Keratinocyte (primary cell): ENCODE measurements around the gene RGS17. TPM values are rescaled to one million over a fixed set of nuclear protein-coding genes. Genes with fewer than 3 reads are reported as not detected.

Source experiments
- DNase-seq: peaks from one replicate; pipeline ENCODE4 v3.0.0-alpha.2; 2011; ENCODE audit warnings: low read depth, missing footprints, low spot score
- FAIRE-seq: peaks from 2 replicates; lab custom pipeline; 2011; peaks lifted over from hg19 to GRCh38; lab: Jason Lieb, UNC
- H2AFZ ChIP-seq: 2 replicates; pipeline ENCODE4 v1.6.0; 2012; ENCODE audit warnings: low read length, control low read depth, inconsistent platforms; ENCODE audit not compliant: control insufficient read depth
- H3K27ac ChIP-seq: 2 replicates; pipeline ENCODE4 v1.5.1; 2011; ENCODE audit warnings: low read length; ENCODE audit not compliant: control insufficient read depth, insufficient read depth
- H3K27me3 ChIP-seq: 3 replicates; pipeline ENCODE4 v1.6.0; 2011; ENCODE audit warnings: low read length; ENCODE audit not compliant: control insufficient read depth, insufficient read depth; ENCODE audit errors: extremely low read depth
- H3K36me3 ChIP-seq, 2 experiments: 2 replicates in 1 of 2; 3 replicates in 1 of 2; pipeline ENCODE4 v1.5.1; 2011; ENCODE audit warnings: low read length in 2 of 2, mild to moderate bottlenecking in 1 of 2; ENCODE audit not compliant: control insufficient read depth in 2 of 2, insufficient read depth in 2 of 2; ENCODE audit errors: extremely low read depth in 1 of 2
- H3K4me1 ChIP-seq: 3 replicates; pipeline ENCODE4 v1.5.1; 2011; ENCODE audit warnings: low read length; ENCODE audit not compliant: control insufficient read depth, insufficient read depth; ENCODE audit errors: extremely low read depth
- H3K4me2 ChIP-seq: 3 replicates; pipeline ENCODE4 v1.6.0; 2011; ENCODE audit warnings: low read depth, low read length; ENCODE audit not compliant: control insufficient read depth, insufficient read depth; ENCODE audit errors: extremely low read depth
- H3K4me3 ChIP-seq, 3 experiments: fragments of 200-600 bp in 1 of 3; sonication (generic) in 1 of 3; 2 replicates in 2 of 3; 3 replicates in 1 of 3; pipeline ENCODE4 v1.5.1; 2011 to 2016; ENCODE audit warnings: low read length in 3 of 3, mild to moderate bottlenecking in 3 of 3, control low read depth in 2 of 3, inconsistent platforms in 1 of 3, low read depth in 1 of 3, mixed read lengths in 1 of 3, mixed run types in 1 of 3, moderate library complexity in 1 of 3; ENCODE audit not compliant: control insufficient read depth in 2 of 3, insufficient read depth in 2 of 3; ENCODE audit errors: extremely low read depth in 1 of 3
- H3K79me2 ChIP-seq: 2 replicates; pipeline ENCODE4 v1.6.0; 2012; ENCODE audit warnings: low read length; ENCODE audit not compliant: control insufficient read depth, insufficient read depth
- H3K9ac ChIP-seq: 3 replicates; pipeline ENCODE4 v1.6.0; 2011; ENCODE audit warnings: low read length; ENCODE audit not compliant: control insufficient read depth, insufficient read depth; ENCODE audit errors: extremely low read depth
- H3K9me1 ChIP-seq: 3 replicates; pipeline ENCODE4 v1.6.0; 2011; ENCODE audit warnings: low read length; ENCODE audit not compliant: control insufficient read depth, insufficient read depth; ENCODE audit errors: extremely low read depth
- H3K9me3 ChIP-seq: 2 replicates; pipeline ENCODE4 v1.5.1; 2012; ENCODE audit warnings: low read depth, low read length; ENCODE audit not compliant: control insufficient read depth
- H4K20me1 ChIP-seq: 3 replicates; pipeline ENCODE4 v1.6.0; 2011; ENCODE audit warnings: low read length; ENCODE audit not compliant: control insufficient read depth, insufficient read depth; ENCODE audit errors: extremely low read depth
- CTCF ChIP-seq, 3 experiments: IDR thresholded peaks in 1 of 3; conservative IDR thresholded peaks in 1 of 3; optimal IDR thresholded peaks in 1 of 3; 2 replicates in 2 of 3; 3 replicates in 1 of 3; pipeline versions ENCODE3 to v1.5.1; 2011; ENCODE audit warnings: low read length in 3 of 3, mild to moderate bottlenecking in 3 of 3, moderate library complexity in 2 of 3, control low read depth in 1 of 3, inconsistent platforms in 1 of 3; ENCODE audit not compliant: insufficient read depth in 2 of 3; ENCODE audit errors: extremely low read depth in 1 of 3
- EZH2 ChIP-seq: IDR thresholded peaks from one replicate; pipeline ENCODE4 v1.6.1; 2012; ENCODE audit warnings: inconsistent platforms, mild to moderate bottlenecking, low read length, moderate library complexity
- dilution Hi-C: fragments of 300-500 bp; cut with MboI; formaldehyde crosslinking; loops from one replicate; pipeline ENCODE4 v1.7.0; 2020; ENCODE audit warnings: low sequenced_read_pairs; ENCODE audit not compliant: extremely low pct_ligation_motif_present
- polyA plus RNA-seq, 5 experiments: library from polyadenylated mRNA; depleted of rRNA in 3 of 5; stranded (reverse) in 3 of 5; stranded (forward) in 1 of 5; unstranded in 1 of 5; fragments of >200 nt; gene quantifications; 1 replicate in 1 of 5; 2 replicates in 3 of 5; 3 replicates in 1 of 5; pipeline versions ENCODE4 v1.2.1 to v1.2.3, GENCODE V29; 2011 to 2012; ENCODE audit warnings: missing spikeins in 2 of 5, low read depth in 1 of 5, low replicate concordance in 1 of 5

Gene RGS17
- polyA plus RNA-seq, 1 donor (not counting 4 experiments of a cell fraction or from before 2014, with no cell fraction given), result 0.22 TPM

GRCh38 chr6:152979116-152979515 is 152.0 kb downstream of the RGS17 start:
- Histone ChIP-seq H3K36me3 (peaks cover 0 to 13% of the 10 kb centered on the region in 2 experiments), H3K4me3 (no peak overlapping the region), H3K27ac (peak overlapping the region; percentile 31), H2AFZ (no peak overlapping the region), H3K9ac (no peak overlapping the region), H3K4me1 (peaks cover 20% of the 10 kb centered on the region), H3K27me3 (no peaks in the 10 kb centered on the region), H3K9me3 (no peaks in the 10 kb centered on the region), H3K4me2 (no peak overlapping the region), H3K79me2 (peaks cover 87% of the 10 kb centered on the region), H3K9me1 (no peaks in the 10 kb centered on the region), H4K20me1 (no peaks in the 10 kb centered on the region)
- dilution Hi-C loops, result no loop called here
- DNase-seq (no peak), FAIRE-seq (no peak)
- TF ChIP-seq CTCF (optimal IDR thresholded peaks at IDR 0.05 in 1 of 3, IDR thresholded peaks at IDR 0.05 in 1 of 3, conservative IDR thresholded peaks at IDR 0.05 in 1 of 3; ENCODE audit: extremely low read depth in 1 of 3, insufficient read depth in 2 of 3, low read length in 3 of 3) (no peak), EZH2 (no peak)

GRCh38 chr6:152978058-152978457 is 153.0 kb downstream of the RGS17 start:
- dilution Hi-C loops, result no loop called here
- no peaks in the 10 kb centered on the region for H3K27me3 ChIP-seq
- no peak for DNase-seq
- TF ChIP-seq EZH2 (no peak), CTCF (optimal IDR thresholded peaks at IDR 0.05 in 1 of 3, IDR thresholded peaks at IDR 0.05 in 1 of 3, conservative IDR thresholded peaks at IDR 0.05 in 1 of 3; ENCODE audit: extremely low read depth in 1 of 3, insufficient read depth in 2 of 3, low read length in 3 of 3) (no peak)
- no peak for FAIRE-seq
- H3K9me3 ChIP-seq, result no peaks in the 10 kb centered on the region
- no peak overlapping the region for H3K4me3 ChIP-seq
- H3K9me1 ChIP-seq, result no peaks in the 10 kb centered on the region
- no peak overlapping the region for H2AFZ ChIP-seq
- no peaks in the 10 kb centered on the region for H4K20me1 ChIP-seq
- no peak overlapping the region for H3K4me2 ChIP-seq
- peaks cover 0 to 13% of the 10 kb centered on the region in 2 experiments for H3K36me3 ChIP-seq
- no peak overlapping the region for H3K9ac ChIP-seq
- peaks cover 16% of the 10 kb centered on the region for H3K4me1 ChIP-seq
- H3K27ac ChIP-seq, result no peak overlapping the region
- H3K79me2 ChIP-seq, result peaks cover 97% of the 10 kb centered on the region
